ENCODE measurements around the gene RGMB. TPM values are rescaled to one million over a fixed set of nuclear protein-coding genes. Genes with fewer than 3 reads are reported as not detected.

Gene RGMB
- total RNA-seq, 2 donors from 2014 or later, result 21.0 to 21.8 TPM

DNA sequence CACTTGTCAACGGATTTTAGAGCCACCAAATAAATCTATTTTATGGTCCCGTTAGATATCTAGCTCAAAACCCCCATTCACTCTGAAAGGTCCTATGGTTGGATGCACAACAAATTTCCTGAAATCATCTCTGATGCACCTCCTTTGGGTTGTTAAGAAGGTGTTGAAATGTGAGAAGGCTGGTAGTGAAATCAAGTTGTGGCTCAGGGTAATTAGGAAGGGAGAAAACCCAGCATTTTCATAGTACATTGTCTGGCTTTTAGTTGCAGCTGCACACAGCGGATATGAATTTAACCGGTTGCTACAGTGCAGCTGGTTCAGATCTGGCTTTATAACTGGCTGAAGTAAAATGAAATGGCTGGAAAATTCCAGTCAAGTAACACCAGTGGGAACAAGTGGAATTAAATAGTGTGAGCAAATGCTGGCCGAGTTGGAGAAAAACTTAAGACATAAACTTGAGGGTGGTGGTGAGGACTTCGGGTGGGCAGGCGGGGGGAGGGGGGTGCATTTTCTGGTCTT is 17.6 kb downstream of the RGMB start:
- no peaks in the 10 kb centered on the region for H3K9me3 ChIP-seq
- 83 to 87% methylated on average over 7 of the region's 7 CpGs for WGBS, 2 donors
- TF ChIP-seq POLR2A (IDR thresholded peaks at IDR 0.05), result no peak
- TF ChIP-seq, protein P1, sequence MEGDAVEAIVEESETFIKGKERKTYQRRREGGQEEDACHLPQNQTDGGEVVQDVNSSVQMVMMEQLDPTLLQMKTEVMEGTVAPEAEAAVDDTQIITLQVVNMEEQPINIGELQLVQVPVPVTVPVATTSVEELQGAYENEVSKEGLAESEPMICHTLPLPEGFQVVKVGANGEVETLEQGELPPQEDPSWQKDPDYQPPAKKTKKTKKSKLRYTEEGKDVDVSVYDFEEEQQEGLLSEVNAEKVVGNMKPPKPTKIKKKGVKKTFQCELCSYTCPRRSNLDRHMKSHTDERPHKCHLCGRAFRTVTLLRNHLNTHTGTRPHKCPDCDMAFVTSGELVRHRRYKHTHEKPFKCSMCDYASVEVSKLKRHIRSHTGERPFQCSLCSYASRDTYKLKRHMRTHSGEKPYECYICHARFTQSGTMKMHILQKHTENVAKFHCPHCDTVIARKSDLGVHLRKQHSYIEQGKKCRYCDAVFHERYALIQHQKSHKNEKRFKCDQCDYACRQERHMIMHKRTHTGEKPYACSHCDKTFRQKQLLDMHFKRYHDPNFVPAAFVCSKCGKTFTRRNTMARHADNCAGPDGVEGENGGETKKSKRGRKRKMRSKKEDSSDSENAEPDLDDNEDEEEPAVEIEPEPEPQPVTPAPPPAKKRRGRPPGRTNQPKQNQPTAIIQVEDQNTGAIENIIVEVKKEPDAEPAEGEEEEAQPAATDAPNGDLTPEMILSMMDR (IDR thresholded peaks at IDR 0.05), result no peak
- ATAC-seq (no peak), DNase-seq (no peak)
- peaks cover 44% of the 10 kb centered on the region for H3K4me1 ChIP-seq
- intact Hi-C loops (cut with DNase I), result no loop called here
- H3K36me3 ChIP-seq (replicated peaks in 1 of 2; ENCODE audit: insufficient read depth in 1 of 2, low read depth in 2 of 2), result peaks cover 0 to 3% of the 10 kb centered on the region in 2 donors
- H3K27ac ChIP-seq, result no peak overlapping the region
- no peaks in the 10 kb centered on the region for H3K27me3 ChIP-seq
- no peak overlapping the region for H3K4me3 ChIP-seq

DNA sequence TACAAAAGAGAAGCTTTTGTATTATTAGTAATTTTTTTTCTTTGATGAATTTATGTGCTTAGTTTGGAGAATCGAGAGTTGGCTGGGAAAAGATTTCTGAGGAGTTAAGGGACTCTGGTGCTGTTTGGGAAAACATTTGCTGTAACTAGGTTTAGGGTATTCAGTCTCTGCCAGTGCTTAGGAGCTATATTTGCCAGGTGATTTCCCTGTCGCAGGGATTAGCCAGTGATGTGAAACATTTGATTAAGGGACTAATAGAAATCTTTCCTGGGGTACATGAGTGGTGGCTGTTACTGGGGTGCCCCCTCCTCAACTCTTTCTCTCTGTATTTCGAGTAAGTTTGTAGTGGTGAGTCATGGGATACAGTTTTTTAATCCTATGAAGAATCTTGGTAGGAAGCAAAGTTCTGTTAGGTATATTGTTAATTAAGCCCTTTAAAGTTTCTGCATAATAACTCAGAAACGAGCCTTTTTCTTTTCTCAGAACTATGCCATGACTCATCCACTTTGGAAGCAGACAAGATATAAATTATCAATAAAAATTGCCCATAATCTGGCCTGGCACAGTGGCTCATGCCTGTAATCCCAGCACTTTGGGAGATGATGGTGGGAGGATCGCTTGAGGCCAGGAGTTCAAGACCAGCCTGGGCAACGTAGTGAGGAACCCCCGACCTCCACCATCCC is 18.6 kb downstream of the RGMB start:
- intact Hi-C loops (cut with DNase I), result no loop called here
- DNase-seq (no peak), ATAC-seq (no peak)

DNA sequence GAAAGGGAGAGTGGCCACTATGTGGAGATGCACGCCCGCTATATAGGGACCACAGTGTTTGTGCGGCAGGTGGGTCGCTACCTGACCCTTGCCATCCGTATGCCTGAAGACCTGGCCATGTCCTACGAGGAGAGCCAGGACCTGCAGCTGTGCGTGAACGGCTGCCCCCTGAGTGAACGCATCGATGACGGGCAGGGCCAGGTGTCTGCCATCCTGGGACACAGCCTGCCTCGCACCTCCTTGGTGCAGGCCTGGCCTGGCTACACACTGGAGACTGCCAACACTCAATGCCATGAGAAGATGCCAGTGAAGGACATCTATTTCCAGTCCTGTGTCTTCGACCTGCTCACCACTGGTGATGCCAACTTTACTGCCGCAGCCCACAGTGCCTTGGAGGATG is 19.8 kb downstream of the RGMB start:
- Histone ChIP-seq H3K4me1 (peaks cover 26% of the 10 kb centered on the region), H3K9me3 (no peaks in the 10 kb centered on the region), H3K4me3 (no peak overlapping the region), H3K36me3 (replicated peaks in 1 of 2; ENCODE audit: insufficient read depth in 1 of 2, low read depth in 2 of 2) (peaks cover 0 to 3% of the 10 kb centered on the region in 2 donors), H3K27me3 (no peaks in the 10 kb centered on the region), H3K27ac (no peak overlapping the region)
- TF ChIP-seq, protein P1 (IDR thresholded peaks at IDR 0.05), result no peak
- TF ChIP-seq POLR2A (IDR thresholded peaks at IDR 0.05), result no peak
- ATAC-seq (no peak), DNase-seq (no peak)
- 94 to 97% methylated on average over 10 to 14 of the region's 14 CpGs for WGBS, 2 donors
- intact Hi-C loops (cut with DNase I), result no loop called here

More for the DNA sequence above, 18.6 kb downstream of the RGMB start:
- TF ChIP-seq POLR2A (IDR thresholded peaks at IDR 0.05), result no peak
- TF ChIP-seq, protein P1 (IDR thresholded peaks at IDR 0.05), result no peak
- Histone ChIP-seq H3K27me3 (no peaks in the 10 kb centered on the region), H3K9me3 (no peaks in the 10 kb centered on the region), H3K36me3 (replicated peaks in 1 of 2; ENCODE audit: insufficient read depth in 1 of 2, low read depth in 2 of 2) (peaks cover 0 to 3% of the 10 kb centered on the region in 2 donors), H3K27ac (no peak overlapping the region), H3K4me3 (no peak overlapping the region), H3K4me1 (peaks cover 36% of the 10 kb centered on the region)
- WGBS, 2 donors, result 63 to 66% methylated on average over 7 of the region's 7 CpGs

DNA sequence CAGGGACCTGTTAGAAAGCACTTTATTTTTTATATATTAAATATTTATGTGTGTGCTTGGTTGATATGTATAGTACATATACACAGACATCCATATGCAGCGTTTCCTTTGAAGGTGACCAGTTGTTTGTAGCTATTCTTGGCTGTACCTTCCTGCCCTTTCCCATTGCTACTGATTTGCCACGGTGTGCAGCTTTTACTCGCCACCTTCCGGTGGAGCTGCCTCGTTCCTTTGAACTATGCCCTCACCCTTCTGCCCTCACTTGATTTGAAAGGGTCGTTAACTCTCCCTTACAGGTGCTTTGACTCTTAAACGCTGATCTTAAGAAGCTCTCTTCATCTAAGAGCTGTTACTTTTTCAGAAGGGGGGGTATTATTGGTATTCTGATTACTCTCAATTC is 20.5 kb downstream of the RGMB start:
- Histone ChIP-seq H3K4me1 (peaks cover 25% of the 10 kb centered on the region), H3K9me3 (no peaks in the 10 kb centered on the region), H3K4me3 (no peak overlapping the region), H3K36me3 (replicated peaks in 1 of 2; ENCODE audit: insufficient read depth in 1 of 2, low read depth in 2 of 2) (peaks cover 0 to 3% of the 10 kb centered on the region in 2 donors), H3K27ac (no peak overlapping the region), H3K27me3 (no peaks in the 10 kb centered on the region)
- 85 to 88% methylated on average over 7 of the region's 7 CpGs for WGBS, 2 donors
- DNase-seq (no peak), ATAC-seq (no peak)
- intact Hi-C loops (cut with DNase I), result no loop called here
- no peak for TF ChIP-seq POLR2A (IDR thresholded peaks at IDR 0.05)
- TF ChIP-seq, protein P1 (IDR thresholded peaks at IDR 0.05), result no peak
